NK-92 (cell line): ENCODE results near the gene CCR7.

Experiments used
- DNase-seq: peaks from one replicate; lab custom pipeline; 2025; ENCODE audit not compliant: unreplicated experiment; lab: John Stamatoyannopoulos, UW

The CCR7 gene

GRCh38 chr17:40538019-40538935 is 27.0 kb downstream of the CCR7 start:
- DNase-seq: no peak

- DNase-seq: no peak
Measured at GRCh38 chr17:40536295-40537171, 28.7 kb downstream of the CCR7 start.

GRCh38 chr17:40535924-40536294 is 29.4 kb downstream of the CCR7 start:
- DNase-seq: no peak

- DNase-seq: no peak
Measured at GRCh38 chr17:40535438-40535837, 29.8 kb downstream of the CCR7 start.

- DNase-seq: no peak
Measured at GRCh38 chr17:40534371-40535189, 30.7 kb downstream of the CCR7 start.

- DNase-seq: no peak
Measured at GRCh38 chr17:40533896-40534295, 31.4 kb downstream of the CCR7 start.

GRCh38 chr17:40532520-40533253 is 32.6 kb downstream of the CCR7 start:
- DNase-seq: no peak

- no peak for DNase-seq
Measured at GRCh38 chr17:40531051-40531991, 34.0 kb downstream of the CCR7 start.

GRCh38 chr17:40530531-40530994 is 34.7 kb downstream of the CCR7 start:
- no peak for DNase-seq

GRCh38 chr17:40529991-40530390 is 35.3 kb downstream of the CCR7 start:
- no peak for DNase-seq

GRCh38 chr17:40528692-40529417 is 36.4 kb downstream of the CCR7 start:
- DNase-seq: no peak

GRCh38 chr17:40526668-40527067 is 38.6 kb downstream of the CCR7 start:
- no peak for DNase-seq

GRCh38 chr17:40525294-40525693 is 40.0 kb downstream of the CCR7 start:
- DNase-seq: no peak

GRCh38 chr17:40524243-40524965 is 40.9 kb downstream of the CCR7 start:
- DNase-seq: no peak

- DNase-seq: no peak
Measured at GRCh38 chr17:40522961-40523310, 42.3 kb downstream of the CCR7 start.

GRCh38 chr17:40522250-40522960 is 42.9 kb downstream of the CCR7 start:
- DNase-seq: no peak

- DNase-seq: no peak
Measured at GRCh38 chr17:40520991-40521453, 44.2 kb downstream of the CCR7 start.
